Duodenal mucosa (tissue), 2 donors: ENCODE measurements around the gene ZNF830.
"Not testable (repeated sequence)": the region's sequence is repeated elsewhere in the genome, so short reads cannot be mapped to it uniquely, and the experiment has no call there.

Source experiments
- H3K27ac ChIP-seq: one replicate; pipeline ENCODE4 v1.7.0; 2013; ENCODE audit warnings: low read depth, low read length
- H3K27me3 ChIP-seq, 2 donors: one replicate each; pipeline ENCODE4 v1.7.0; 2013; ENCODE audit warnings: low read length in 2 of 2, control low read depth in 1 of 2; ENCODE audit not compliant: insufficient read depth in 2 of 2, control insufficient read depth in 1 of 2
- H3K36me3 ChIP-seq, 2 donors: one replicate each; pipeline ENCODE4 v1.7.0; 2013; ENCODE audit warnings: low read length in 2 of 2, control low read depth in 1 of 2; ENCODE audit not compliant: insufficient read depth in 2 of 2, control insufficient read depth in 1 of 2
- H3K4me1 ChIP-seq, 2 donors: one replicate each; pipeline ENCODE4 v1.7.0; 2013; ENCODE audit warnings: low read length in 2 of 2, control low read depth in 1 of 2; ENCODE audit not compliant: insufficient read depth in 2 of 2, control insufficient read depth in 1 of 2
- H3K4me3 ChIP-seq, 2 donors: one replicate each; pipeline ENCODE4 v1.7.0; 2013; ENCODE audit warnings: low read length in 2 of 2, low read depth in 1 of 2
- H3K9ac ChIP-seq, 2 donors: one replicate each; pipeline ENCODE4 v1.7.0; 2013; ENCODE audit warnings: low read length in 2 of 2, low read depth in 1 of 2
- H3K9me3 ChIP-seq, 2 donors: one replicate each; pipeline ENCODE4 v1.7.0; 2013; ENCODE audit warnings: low read length in 2 of 2, control low read depth in 1 of 2; ENCODE audit not compliant: control insufficient read depth in 1 of 2

Gene ZNF830

GRCh38 chr17:34990921-34991365, 29.6 kb downstream of the ZNF830 start:
- no peak overlapping the region for H3K27ac ChIP-seq
- peaks cover 4 to 11% of the 10 kb centered on the region in 2 donors for H3K4me1 ChIP-seq
- H3K9me3 ChIP-seq, result no peaks in the 10 kb centered on the region
- H3K9ac ChIP-seq, result no peak overlapping the region
- peak overlapping the region in 1 of 2 donors; percentile 2 for H3K4me3 ChIP-seq
- H3K27me3 ChIP-seq, result no peaks in the 10 kb centered on the region
- peaks cover 21 to 69% of the 10 kb centered on the region in 2 donors for H3K36me3 ChIP-seq

GRCh38 chr17:34991606-34992005, 30.3 kb downstream of the ZNF830 start:
- no peak overlapping the region for H3K27ac ChIP-seq
- peaks cover 21 to 69% of the 10 kb centered on the region in 2 donors for H3K36me3 ChIP-seq
- H3K9me3 ChIP-seq, result no peaks in the 10 kb centered on the region
- H3K4me3 ChIP-seq, result no peak overlapping the region
- H3K4me1 ChIP-seq, result peaks cover 4 to 11% of the 10 kb centered on the region in 2 donors
- no peaks in the 10 kb centered on the region for H3K27me3 ChIP-seq
- H3K9ac ChIP-seq, result no peak overlapping the region

- no peak overlapping the region for H3K27ac ChIP-seq
- no peaks in the 10 kb centered on the region for H3K27me3 ChIP-seq
- H3K36me3 ChIP-seq, result peaks cover 21 to 68% of the 10 kb centered on the region in 2 donors
- H3K4me3 ChIP-seq, result no peak overlapping the region
- peaks cover 10 to 21% of the 10 kb centered on the region in 2 donors for H3K4me1 ChIP-seq
- H3K9ac ChIP-seq, result no peak overlapping the region
- H3K9me3 ChIP-seq, result no peaks in the 10 kb centered on the region
Observed at GRCh38 chr17:34993031-34993430, 31.7 kb downstream of the ZNF830 start.

GRCh38 chr17:34996422-34997285, 35.3 kb downstream of the ZNF830 start:
- Histone ChIP-seq H3K27ac (no peak overlapping the region), H3K4me1 (peaks cover 9 to 20% of the 10 kb centered on the region in 2 donors), H3K4me3 (no peak overlapping the region), H3K36me3 (peaks cover 20 to 81% of the 10 kb centered on the region in 2 donors), H3K27me3 (no peaks in the 10 kb centered on the region), H3K9ac (no peak overlapping the region), H3K9me3 (no peaks in the 10 kb centered on the region)

GRCh38 chr17:34997355-34997862, 36.1 kb downstream of the ZNF830 start:
- no peak overlapping the region for H3K27ac ChIP-seq
- no peaks in the 10 kb centered on the region for H3K27me3 ChIP-seq
- no peaks in the 10 kb centered on the region for H3K9me3 ChIP-seq
- peak overlapping the region; percentile 13 to 19 for H3K9ac ChIP-seq
- no peak overlapping the region for H3K4me3 ChIP-seq
- H3K36me3 ChIP-seq, result peaks cover 21 to 81% of the 10 kb centered on the region in 2 donors
- H3K4me1 ChIP-seq, result peaks cover 10 to 18% of the 10 kb centered on the region in 2 donors

GRCh38 chr17:34998205-34998604, 36.9 kb downstream of the ZNF830 start:
- H3K27ac ChIP-seq, result no peak overlapping the region
- H3K4me1 ChIP-seq, result peaks cover 10 to 18% of the 10 kb centered on the region in 2 donors
- H3K9me3 ChIP-seq, result no peaks in the 10 kb centered on the region
- no peaks in the 10 kb centered on the region for H3K27me3 ChIP-seq
- H3K9ac ChIP-seq, result peak overlapping the region; percentile 13 to 19
- peaks cover 21 to 80% of the 10 kb centered on the region in 2 donors for H3K36me3 ChIP-seq
- no peak overlapping the region for H3K4me3 ChIP-seq

- no peaks in the 10 kb centered on the region for H3K27me3 ChIP-seq
- H3K9ac ChIP-seq, result no peak overlapping the region
- H3K4me1 ChIP-seq, result peaks cover 10 to 18% of the 10 kb centered on the region in 2 donors
- H3K4me3 ChIP-seq, result no peak overlapping the region
- H3K36me3 ChIP-seq, result peaks cover 22 to 78% of the 10 kb centered on the region in 2 donors
- H3K9me3 ChIP-seq, result no peaks in the 10 kb centered on the region
- H3K27ac ChIP-seq, result no peak overlapping the region
Observed at GRCh38 chr17:34999456-34999855, 38.1 kb downstream of the ZNF830 start.

GRCh38 chr17:35000965-35001364, 39.6 kb downstream of the ZNF830 start:
- not testable (repeated sequence) for H3K9ac ChIP-seq, H3K9me3 ChIP-seq, H3K27ac ChIP-seq, H3K27me3 ChIP-seq, H3K4me3 ChIP-seq
- peaks cover 19 to 65% of the 10 kb centered on the region in 2 donors for H3K36me3 ChIP-seq
- H3K4me1 ChIP-seq, result peaks cover 10 to 18% of the 10 kb centered on the region in 2 donors

GRCh38 chr17:35001549-35001948, 40.2 kb downstream of the ZNF830 start:
- Histone ChIP-seq H3K4me3 (no peak overlapping the region), H3K9me3 (no peaks in the 10 kb centered on the region), H3K27me3 (no peaks in the 10 kb centered on the region), H3K27ac (no peak overlapping the region), H3K36me3 (peaks cover 23 to 59% of the 10 kb centered on the region in 2 donors), H3K4me1 (peaks cover 10 to 18% of the 10 kb centered on the region in 2 donors), H3K9ac (no peak overlapping the region)

GRCh38 chr17:35002876-35003551, 41.7 kb downstream of the ZNF830 start:
- peaks cover 5 to 9% of the 10 kb centered on the region in 2 donors for H3K4me1 ChIP-seq
- no peak overlapping the region for H3K27ac ChIP-seq
- H3K9me3 ChIP-seq, result no peaks in the 10 kb centered on the region
- H3K36me3 ChIP-seq, result peaks cover 23 to 63% of the 10 kb centered on the region in 2 donors
- no peak overlapping the region for H3K4me3 ChIP-seq
- no peaks in the 10 kb centered on the region for H3K27me3 ChIP-seq
- H3K9ac ChIP-seq, result no peak overlapping the region
